Sigmoid colon (tissue), 7 donors: ENCODE data around the gene CADM2. TPM values are rescaled to one million over a fixed set of nuclear protein-coding genes. Genes with fewer than 3 reads are reported as not detected.

Experiments used
- DNase-seq: peaks from one replicate; pipeline ENCODE4 v3.0.0-alpha.2; 2019
- H3K27ac ChIP-seq, 4 donors: fragments of 200-600 bp; sonication (generic); one replicate each; pipeline ENCODE4 v1.5.1; 2016 to 2019; ENCODE audit warnings: mild to moderate bottlenecking in 1 of 4
- H3K27me3 ChIP-seq, 3 donors: fragments of 200-600 bp; sonication (generic); one replicate each; pipeline ENCODE4 v1.5.1; 2019; ENCODE audit warnings: mild to moderate bottlenecking in 1 of 3
- H3K36me3 ChIP-seq, 4 donors: fragments of 200-600 bp; sonication (generic); one replicate each; pipeline ENCODE4 v1.5.1; 2016 to 2019
- H3K4me1 ChIP-seq, 4 donors: fragments of 200-600 bp; sonication (generic); one replicate each; pipeline ENCODE4 v1.5.1; 2017 to 2019
- H3K4me3 ChIP-seq, 4 donors: fragments of 200-600 bp; sonication (generic); one replicate each; pipeline ENCODE4 v1.5.1; 2017 to 2019; ENCODE audit warnings: mild to moderate bottlenecking in 2 of 4, moderate library complexity in 1 of 4
- H3K9me3 ChIP-seq, 4 donors: fragments of 200-600 bp in 3 of 4; sonication (generic) in 3 of 4; one replicate each; pipeline versions ENCODE4 v1.5.1 to v1.6.1; 2013 to 2019
- EP300 ChIP-seq, 4 donors: sonication (generic); formaldehyde crosslinking; IDR thresholded peaks; one replicate each; pipeline ENCODE4 v1.6.1; 2017; ENCODE audit warnings: antibody characterized with exemption in 4 of 4
- POLR2A ChIP-seq, 2 donors: fragments of 450-650 bp; IDR thresholded peaks; one replicate each; pipeline ENCODE4 v1.6.1; 2016; ENCODE audit warnings: antibody characterized with exemption in 2 of 2, mild to moderate bottlenecking in 2 of 2, moderate library complexity in 2 of 2
- POLR2AphosphoS5 ChIP-seq, 4 donors: sonication (generic); formaldehyde crosslinking; IDR thresholded peaks; one replicate each; pipeline ENCODE4 v1.6.1; 2017; ENCODE audit warnings: antibody characterized with exemption in 4 of 4
- WGBS, 2 donors: extraction: QIAGEN DNeasy Blood & Tissue Kit; methylation state at CpG; one replicate each; pipeline ENCODE4 v1.1.7; 2013; 5-methylcytosine and 5-hydroxymethylcytosine counted together
- intact Hi-C: fragments of 100-400 bp; cut with DNase I; formaldehyde crosslinking; loops from one replicate; pipeline ENCODE4 v1.15.1; 2023
- polyA plus RNA-seq, 3 donors: library from polyadenylated mRNA; stranded (reverse); fragments of 200-250 nt; gene quantifications; one replicate each; pipeline ENCODE4 v1.2.3, GENCODE V29; 2013
- small RNA-seq, 3 donors: library from RNA; depleted of rRNA; stranded (forward); fragments of <200 nt; gene quantifications; one replicate each; pipeline ENCODE3, GENCODE V24; 2016
- total RNA-seq, 4 donors: library from RNA; depleted of rRNA; stranded (reverse); fragments of >200 nt; gene quantifications; one replicate each; pipeline ENCODE4 v1.1.0, GENCODE V29; 2016
- TF ChIP-seq, protein P1 (sequence below), 4 experiments: fragments of 450-650 bp in 3 of 4; fragments of 200-600 bp in 1 of 4; IDR thresholded peaks; one replicate each; pipeline ENCODE4 v1.5.1; 2016 to 2019; ENCODE audit warnings: antibody characterized with exemption in 4 of 4, mild to moderate bottlenecking in 3 of 4, moderate library complexity in 2 of 4
- donor health status: healthy with polysubstance abuse.
- donor health status: Bipolar disorder and iron deficiency.
- donor health status: healthy.

CADM2 gene
- total and polyA plus RNA-seq, 7 donors: 0.46 to 22.8 (median 12.8) TPM

DNA sequence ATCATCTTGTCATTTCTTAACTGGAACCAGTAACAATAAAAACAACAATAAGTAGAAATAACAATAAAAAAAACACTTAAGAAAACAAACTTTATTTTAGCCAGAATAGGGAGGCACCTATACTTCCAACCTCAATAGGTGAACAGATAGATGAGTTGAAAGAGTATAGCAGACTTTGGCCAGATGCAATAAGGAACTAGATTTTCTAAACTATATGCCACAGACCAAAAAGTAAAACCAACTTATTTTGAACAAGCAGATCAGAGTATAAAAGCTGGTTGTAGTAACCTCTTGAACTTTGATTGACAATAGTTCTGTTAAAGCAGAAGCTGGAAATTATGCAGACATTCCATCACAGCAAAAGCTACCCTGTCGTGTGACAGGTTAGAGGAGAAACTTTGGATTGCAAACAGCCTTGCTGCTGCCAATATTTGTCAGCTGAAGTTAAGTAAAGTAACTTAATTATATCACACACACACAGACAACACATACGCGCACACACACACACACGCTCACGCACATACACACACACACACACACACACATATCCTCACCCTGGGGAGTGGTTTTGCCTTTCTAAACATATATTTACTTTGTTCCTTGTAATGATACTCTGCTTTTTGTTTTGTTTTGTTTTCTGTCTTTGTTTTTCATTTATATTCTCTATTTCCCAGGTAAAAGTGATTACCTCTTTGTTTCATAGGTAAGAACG lies 1128.5 kb downstream of the CADM2 start:
- intact Hi-C loops: no loop called here
- no peaks in the 10 kb centered on the region for H3K9me3 ChIP-seq
- no peak overlapping the region for H3K27ac ChIP-seq
- H3K27me3 ChIP-seq: no peaks in the 10 kb centered on the region
- no peak for DNase-seq
- H3K36me3 ChIP-seq: no peaks in the 10 kb centered on the region
- H3K4me1 ChIP-seq: no peaks in the 10 kb centered on the region
- TF ChIP-seq POLR2AphosphoS5 (IDR thresholded peaks at IDR 0.05) (no peak), POLR2A (IDR thresholded peaks at IDR 0.05) (no peak), EP300 (IDR thresholded peaks at IDR 0.05) (no peak)
- no peak overlapping the region for H3K4me3 ChIP-seq
- 18 to 68% methylated on average over 6 of the region's 6 CpGs for WGBS, 2 donors

DNA sequence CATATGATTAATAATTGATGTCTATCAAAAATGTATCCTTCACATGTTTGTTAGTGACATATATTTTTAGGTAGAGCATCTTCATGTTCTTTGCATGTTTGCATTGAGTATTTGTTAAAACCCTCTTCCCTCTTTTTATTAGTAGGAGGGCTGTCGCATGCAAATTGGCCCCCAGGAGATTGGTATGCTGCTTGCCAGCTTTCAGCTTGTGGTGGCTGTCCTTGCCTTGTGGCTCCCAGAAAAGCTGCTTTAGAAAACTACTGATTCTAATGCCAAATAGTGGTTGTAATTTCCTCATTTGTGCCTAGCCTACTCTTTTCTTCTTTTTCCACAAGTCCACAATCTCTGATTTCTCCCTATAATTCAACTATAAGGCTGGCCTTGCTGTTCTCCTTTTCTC lies 1145.4 kb downstream of the CADM2 start:
- no peak overlapping the region for H3K27ac ChIP-seq
- intact Hi-C loops: no loop called here
- no peaks in the 10 kb centered on the region for H3K4me1 ChIP-seq
- H3K9me3 ChIP-seq: no peaks in the 10 kb centered on the region
- 68 to 70% methylated on average over 1 of the region's 1 CpG for WGBS, 2 donors
- no peak for TF ChIP-seq POLR2A (IDR thresholded peaks at IDR 0.05)
- no peak for TF ChIP-seq EP300 (IDR thresholded peaks at IDR 0.05)
- no peak for TF ChIP-seq POLR2AphosphoS5 (IDR thresholded peaks at IDR 0.05)
- TF ChIP-seq, protein P1, sequence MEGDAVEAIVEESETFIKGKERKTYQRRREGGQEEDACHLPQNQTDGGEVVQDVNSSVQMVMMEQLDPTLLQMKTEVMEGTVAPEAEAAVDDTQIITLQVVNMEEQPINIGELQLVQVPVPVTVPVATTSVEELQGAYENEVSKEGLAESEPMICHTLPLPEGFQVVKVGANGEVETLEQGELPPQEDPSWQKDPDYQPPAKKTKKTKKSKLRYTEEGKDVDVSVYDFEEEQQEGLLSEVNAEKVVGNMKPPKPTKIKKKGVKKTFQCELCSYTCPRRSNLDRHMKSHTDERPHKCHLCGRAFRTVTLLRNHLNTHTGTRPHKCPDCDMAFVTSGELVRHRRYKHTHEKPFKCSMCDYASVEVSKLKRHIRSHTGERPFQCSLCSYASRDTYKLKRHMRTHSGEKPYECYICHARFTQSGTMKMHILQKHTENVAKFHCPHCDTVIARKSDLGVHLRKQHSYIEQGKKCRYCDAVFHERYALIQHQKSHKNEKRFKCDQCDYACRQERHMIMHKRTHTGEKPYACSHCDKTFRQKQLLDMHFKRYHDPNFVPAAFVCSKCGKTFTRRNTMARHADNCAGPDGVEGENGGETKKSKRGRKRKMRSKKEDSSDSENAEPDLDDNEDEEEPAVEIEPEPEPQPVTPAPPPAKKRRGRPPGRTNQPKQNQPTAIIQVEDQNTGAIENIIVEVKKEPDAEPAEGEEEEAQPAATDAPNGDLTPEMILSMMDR (IDR thresholded peaks at IDR 0.05): no peak
- no peaks in the 10 kb centered on the region for H3K27me3 ChIP-seq
- no peaks in the 10 kb centered on the region for H3K36me3 ChIP-seq
- DNase-seq: no peak
- H3K4me3 ChIP-seq: no peak overlapping the region

DNA sequence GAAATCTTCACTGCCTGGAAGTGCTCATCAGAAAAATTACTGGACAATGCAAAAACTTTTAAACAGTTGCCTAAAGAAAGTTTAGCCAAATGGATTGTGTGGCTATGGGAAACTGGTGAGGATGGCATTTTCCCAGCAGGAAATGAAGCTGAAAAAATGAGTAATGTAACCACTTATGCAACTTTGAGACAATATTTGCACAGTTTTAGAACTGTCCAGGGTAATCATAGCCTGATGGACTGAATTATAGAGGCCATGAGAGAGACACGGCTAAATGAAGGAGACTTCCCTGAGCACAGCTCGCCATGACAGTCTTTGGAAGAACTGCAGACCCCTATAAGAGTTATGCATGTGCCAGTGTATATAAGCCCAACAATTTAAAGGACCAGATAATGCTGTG lies 1150.6 kb downstream of the CADM2 start:
- WGBS, 2 donors: 35 to 63% methylated on average over 2 of the region's 2 CpGs
- Histone ChIP-seq H3K36me3 (no peaks in the 10 kb centered on the region), H3K4me1 (no peaks in the 10 kb centered on the region), H3K27ac (no peak overlapping the region), H3K9me3 (no peaks in the 10 kb centered on the region), H3K27me3 (no peaks in the 10 kb centered on the region), H3K4me3 (no peak overlapping the region)
- intact Hi-C loops: no loop called here
- no peak for DNase-seq
- TF ChIP-seq POLR2AphosphoS5 (IDR thresholded peaks at IDR 0.05): no peak
- TF ChIP-seq POLR2A (IDR thresholded peaks at IDR 0.05): no peak
- TF ChIP-seq, protein P1 (IDR thresholded peaks at IDR 0.05): no peak
- no peak for TF ChIP-seq EP300 (IDR thresholded peaks at IDR 0.05)

Small RNAs within 50 kb of the gene (small RNA-seq; reads per million reads assigned to genes)
- gene MIR5688: 0 reads per million in 3 donors
